Myometrial cell (primary cell): ENCODE measurements around the gene PVRIG. TPM values are rescaled to one million over a fixed set of nuclear protein-coding genes. Genes with fewer than 3 reads are reported as not detected.

Experiments used
- total RNA-seq: library from RNA; depleted of rRNA; stranded (reverse); fragments of >200 nt; gene quantifications from 2 replicates; pipeline ENCODE4 v1.2.3, GENCODE V29; 2015

The PVRIG gene
- not detected in 2 replicates for total RNA-seq

DNA sequence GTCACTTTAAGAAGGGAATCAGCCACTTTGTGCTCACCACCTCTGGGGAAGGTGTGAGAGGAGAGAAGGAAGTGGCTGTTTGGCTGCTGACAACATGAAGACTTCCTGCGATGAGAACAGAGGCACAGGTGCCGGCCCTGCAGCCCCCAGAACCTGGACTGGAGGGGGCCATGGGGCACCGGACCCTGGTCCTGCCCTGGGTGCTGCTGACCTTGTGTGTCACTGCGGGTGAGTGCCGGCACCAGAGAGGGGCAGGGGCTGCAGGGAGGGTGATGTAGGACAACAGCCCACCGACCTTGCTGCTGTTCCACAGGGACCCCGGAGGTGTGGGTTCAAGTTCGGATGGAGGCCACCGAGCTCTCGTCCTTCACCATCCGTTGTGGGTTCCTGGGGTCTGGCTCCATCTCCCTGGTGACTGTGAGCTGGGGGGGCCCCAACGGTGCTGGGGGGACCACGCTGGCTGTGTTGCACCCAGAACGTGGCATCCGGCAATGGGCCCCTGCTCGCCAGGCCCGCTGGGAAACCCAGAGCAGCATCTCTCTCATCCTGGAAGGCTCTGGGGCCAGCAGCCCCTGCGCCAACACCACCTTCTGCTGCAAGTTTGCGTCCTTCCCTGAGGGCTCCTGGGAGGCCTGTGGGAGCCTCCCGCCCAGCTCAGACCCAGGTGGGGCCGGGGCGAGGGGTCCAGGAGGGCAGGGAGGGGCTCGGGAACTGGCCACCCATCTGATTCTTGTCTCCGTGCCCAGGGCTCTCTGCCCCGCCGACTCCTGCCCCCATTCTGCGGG, at the start of gene PVRIG:
Gene PVRIG, plus strand, starts transcription at position 149 of the 785 bp plus-strand sequence. Its CDS starts 22 bp downstream, at position 171.

GRCh38 chr7:100177045-100178001, 42.4 kb upstream of the PVRIG start, which contains the start of the genes GPC2 and STAG3:
GPC2 (minus strand) TSS chr7:100177381; CDS start chr7:100177199, 182 bp downstream.
STAG3 (plus strand) TSS chr7:100177918; CDS start chr7:100180557, 2,639 bp downstream.

Other genes with a start within 250 kb of the PVRIG start
- gene AZGP1, start 243.9 kb upstream of the PVRIG start, total RNA-seq = not detected in 2 replicates
- 10.1 and 14.7 TPM in 2 replicates for gene ZKSCAN1, start 204.4 kb upstream of the PVRIG start, total RNA-seq
- gene ZSCAN21, start 170.2 kb upstream of the PVRIG start, total RNA-seq = 11.3 and 21.6 TPM in 2 replicates
- gene ZNF3, start 138.2 kb upstream of the PVRIG start, total RNA-seq = 14.7 and 22.5 TPM in 2 replicates
- gene COPS6, start 131.0 kb upstream of the PVRIG start, total RNA-seq = 159 and 183 TPM in 2 replicates
- gene MCM7, start 118.6 kb upstream of the PVRIG start, total RNA-seq = 138 and 153 TPM in 2 replicates
- 40.9 and 95.7 TPM in 2 replicates for gene AP4M1, start 118.3 kb upstream of the PVRIG start, total RNA-seq
- 92.9 and 113 TPM in 2 replicates for gene TAF6, start 100.6 kb upstream of the PVRIG start, total RNA-seq
- 40.6 and 41.3 TPM in 2 replicates for gene CNPY4, start 100.3 kb upstream of the PVRIG start, total RNA-seq
- gene MBLAC1, start 93.0 kb upstream of the PVRIG start, total RNA-seq = 2.9 and 6.0 TPM in 2 replicates
- gene LAMTOR4, start 71.0 kb upstream of the PVRIG start, total RNA-seq = 126 and 185 TPM in 2 replicates
- gene TRAPPC14, start 61.2 kb upstream of the PVRIG start, total RNA-seq = 9.2 and 9.4 TPM in 2 replicates
- gene GAL3ST4, start 51.3 kb upstream of the PVRIG start, total RNA-seq = 6.0 and 6.3 TPM in 2 replicates
- 0.18 and 0.29 TPM in 2 replicates for gene GPC2, start 42.6 kb upstream of the PVRIG start, total RNA-seq
- gene STAG3, start 42.0 kb upstream of the PVRIG start, total RNA-seq = 0.29 and 0.35 TPM in 2 replicates
- not detected in 2 replicates for gene SPDYE3, start 87.8 kb downstream of the PVRIG start, total RNA-seq
- gene PILRB, start 138.2 kb downstream of the PVRIG start, total RNA-seq = 9.8 and 13.3 TPM in 2 replicates
- gene PILRA, start 153.5 kb downstream of the PVRIG start, total RNA-seq = not detected in 2 replicates
- 0.71 and 4.3 TPM in 2 replicates for gene ZCWPW1, start 208.8 kb downstream of the PVRIG start, total RNA-seq
- gene MEPCE, start 209.9 kb downstream of the PVRIG start, total RNA-seq = 23.4 and 24.2 TPM in 2 replicates
- gene PPP1R35, start 216.5 kb downstream of the PVRIG start, total RNA-seq = 23.7 and 57.1 TPM in 2 replicates
- 0.86 TPM in 1 of 2 replicates, not detected in the other for gene SPACDR, start 244.3 kb downstream of the PVRIG start, total RNA-seq